HepG2 (cell line): ENCODE results near the gene KRTAP10-2.

Experiments used
- BHLHE40 ChIP-seq: IDR thresholded peaks from 2 replicates; pipeline ENCODE4 v1.6.1; 2011; ENCODE audit warnings: low read length, improper control_type of control experiment
- EP300 ChIP-seq, 3 experiments: sonication (generic) in 1 of 3; formaldehyde crosslinking in 1 of 3; IDR thresholded peaks; 2 replicates each; pipeline versions ENCODE4 v1.5.1 to v1.6.1; 2011 to 2020; ENCODE audit warnings: low read depth in 2 of 3, low read length in 2 of 3, borderline replicate concordance in 1 of 3, improper control_type of control experiment in 1 of 3, mild to moderate bottlenecking in 1 of 3, missing genetic modification reagents in 1 of 3, moderate library complexity in 1 of 3
- JUND ChIP-seq: sonication (generic); formaldehyde crosslinking; IDR thresholded peaks from 2 replicates; pipeline ENCODE4 v1.8.0; 2022; ENCODE audit warnings: mild to moderate bottlenecking, missing genetic modification reagents
- SMYD3 ChIP-seq: sonication (generic); formaldehyde crosslinking; IDR thresholded peaks from 2 replicates; pipeline ENCODE4 v1.8.1; 2023; ENCODE audit warnings: mild to moderate bottlenecking, missing genetic modification reagents
- ZNF572 ChIP-seq: sonication (generic); formaldehyde crosslinking; IDR thresholded peaks from 2 replicates; pipeline ENCODE4 v1.5.1; 2020; ENCODE audit warnings: mild to moderate bottlenecking, missing genetic modification reagents
- TF ChIP-seq, protein P1 (sequence below): sonication (generic); formaldehyde crosslinking; IDR thresholded peaks from 2 replicates; pipeline ENCODE4 v1.4.0; 2020; ENCODE audit warnings: missing genetic modification reagents, borderline replicate concordance
- TF ChIP-seq, protein P2 (sequence below): sonication (generic); formaldehyde crosslinking; IDR thresholded peaks from 2 replicates; pipeline ENCODE4 v1.8.1; 2023; ENCODE audit warnings: missing genetic modification reagents, inconsistent platforms, borderline replicate concordance

DNA sequence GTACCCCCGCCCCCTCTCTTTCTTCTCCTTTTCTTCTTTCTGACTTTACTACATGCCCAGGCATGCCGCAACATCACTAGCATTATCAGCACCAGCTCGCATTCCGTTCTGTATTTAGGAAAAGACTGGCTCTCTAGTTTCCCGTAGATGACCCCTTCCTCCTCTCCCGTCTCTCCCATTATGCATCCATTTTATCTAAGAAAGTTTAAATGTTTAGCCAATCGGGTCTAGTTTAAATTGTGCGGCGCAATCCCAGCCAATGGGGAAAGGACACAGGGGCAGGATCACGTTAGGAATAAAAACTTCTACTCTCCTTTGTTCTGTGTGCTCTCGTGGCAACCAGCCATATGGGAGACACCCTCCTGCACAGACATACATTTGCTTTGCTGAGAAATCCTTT is 46.8 kb upstream of the KRTAP10-2 start:
- TF ChIP-seq ZNF572 (no peak), BHLHE40 (no peak), SMYD3 (no peak), EP300 (IDR thresholded peaks at IDR 0.05; ENCODE audit: low read depth in 2 of 2, low read length in 2 of 2) (no peak), EP300 (CRISPR knock-in tag; IDR thresholded peaks at IDR 0.05; ENCODE audit: borderline replicate concordance) (no peak), JUND (CRISPR knock-in tag) (no peak)
- TF ChIP-seq, protein P1, sequence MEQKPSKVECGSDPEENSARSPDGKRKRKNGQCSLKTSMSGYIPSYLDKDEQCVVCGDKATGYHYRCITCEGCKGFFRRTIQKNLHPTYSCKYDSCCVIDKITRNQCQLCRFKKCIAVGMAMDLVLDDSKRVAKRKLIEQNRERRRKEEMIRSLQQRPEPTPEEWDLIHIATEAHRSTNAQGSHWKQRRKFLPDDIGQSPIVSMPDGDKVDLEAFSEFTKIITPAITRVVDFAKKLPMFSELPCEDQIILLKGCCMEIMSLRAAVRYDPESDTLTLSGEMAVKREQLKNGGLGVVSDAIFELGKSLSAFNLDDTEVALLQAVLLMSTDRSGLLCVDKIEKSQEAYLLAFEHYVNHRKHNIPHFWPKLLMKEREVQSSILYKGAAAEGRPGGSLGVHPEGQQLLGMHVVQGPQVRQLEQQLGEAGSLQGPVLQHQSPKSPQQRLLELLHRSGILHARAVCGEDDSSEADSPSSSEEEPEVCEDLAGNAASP (CRISPR knock-in tag), result no peak
- TF ChIP-seq, protein P2, sequence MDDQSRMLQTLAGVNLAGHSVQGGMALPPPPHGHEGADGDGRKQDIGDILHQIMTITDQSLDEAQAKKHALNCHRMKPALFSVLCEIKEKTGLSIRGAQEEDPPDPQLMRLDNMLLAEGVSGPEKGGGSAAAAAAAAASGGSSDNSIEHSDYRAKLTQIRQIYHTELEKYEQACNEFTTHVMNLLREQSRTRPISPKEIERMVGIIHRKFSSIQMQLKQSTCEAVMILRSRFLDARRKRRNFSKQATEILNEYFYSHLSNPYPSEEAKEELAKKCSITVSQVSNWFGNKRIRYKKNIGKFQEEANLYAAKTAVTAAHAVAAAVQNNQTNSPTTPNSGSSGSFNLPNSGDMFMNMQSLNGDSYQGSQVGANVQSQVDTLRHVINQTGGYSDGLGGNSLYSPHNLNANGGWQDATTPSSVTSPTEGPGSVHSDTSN (CRISPR knock-in tag), result no peak
